ENCODE measurements around the gene HEXD.

The HEXD gene

DNA sequence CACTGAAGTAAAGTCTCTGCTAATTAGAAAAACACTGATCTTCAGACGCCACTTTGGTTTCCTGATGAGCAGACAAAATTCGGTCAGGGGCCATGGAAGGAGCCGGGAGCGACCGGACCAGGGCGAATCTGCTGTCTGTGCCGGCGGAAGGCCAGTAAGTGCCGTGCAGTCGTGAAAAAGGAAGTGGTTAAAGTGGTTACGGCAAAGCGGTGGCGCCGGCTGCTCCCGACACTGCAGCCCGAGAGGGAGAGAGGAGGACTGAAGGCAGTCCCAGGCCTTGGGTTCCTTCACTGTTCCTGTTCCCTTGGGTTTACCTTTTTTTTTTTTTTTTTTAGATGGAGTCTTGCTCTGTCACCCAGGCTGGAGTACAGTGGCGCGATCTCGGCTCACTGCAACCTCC, 17.3 kb upstream of the HEXD start:
- H3K36me3 ChIP-seq (ENCODE audit: control insufficient read depth in 2 of 2, insufficient read depth in 1 of 2, low read length in 2 of 2) = peaks cover 8 to 26% of the 10 kb centered on the region in 2 experiments; a peak in 2 of 3 replicates
- H3K4me3 ChIP-seq (ENCODE audit: low read depth, low read length) = no peak overlapping the region
- H3K9me3 ChIP-seq (ENCODE audit: control insufficient read depth, insufficient read depth, low read depth, low read length) = no peaks in the 10 kb centered on the region
- TF ChIP-seq ZFP41 (tag by site-specific recombination; IDR thresholded peaks at IDR 0.05; ENCODE audit: borderline replicate concordance) = no peak
- ChIA-PET POLR2A (no interaction called here), CTCF (no interaction called here)
- H3K4me1 ChIP-seq (ENCODE audit: control insufficient read depth, insufficient read depth, low read length) = no peaks in the 10 kb centered on the region
- H3K27ac ChIP-seq (ENCODE audit: extremely low read depth, low read depth, low read length) = no peak overlapping the region

DNA sequence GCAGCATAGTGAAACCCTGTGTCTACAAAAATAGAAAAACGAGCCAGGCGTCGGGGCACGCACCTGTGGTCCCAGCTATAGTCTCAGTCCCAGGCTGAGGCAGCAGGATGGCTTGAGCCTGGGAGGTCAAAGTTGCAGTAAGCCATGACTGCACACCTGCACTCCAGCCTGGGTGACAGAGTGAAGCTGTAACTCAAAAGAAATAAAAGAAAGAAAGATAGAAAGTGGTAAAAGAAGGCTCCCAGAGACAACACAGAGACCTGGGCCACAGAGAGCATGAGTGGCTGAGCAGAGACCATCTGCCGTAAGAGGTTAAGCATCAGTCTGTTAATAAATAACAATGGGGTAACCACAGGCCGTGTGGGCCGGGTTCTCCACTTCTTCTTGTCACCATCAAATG, 15.3 kb upstream of the HEXD start:
- peaks cover 8 to 30% of the 10 kb centered on the region in 2 experiments; a peak in 2 of 3 replicates for H3K36me3 ChIP-seq (ENCODE audit: control insufficient read depth in 2 of 2, insufficient read depth in 1 of 2, low read length in 2 of 2)
- no peaks in the 10 kb centered on the region for H3K4me1 ChIP-seq (ENCODE audit: control insufficient read depth, insufficient read depth, low read length)
- POLR2A ChIA-PET = no interaction called here
- H3K4me3 ChIP-seq (ENCODE audit: low read depth, low read length) = no peak overlapping the region
- no peaks in the 10 kb centered on the region for H3K9me3 ChIP-seq (ENCODE audit: control insufficient read depth, insufficient read depth, low read depth, low read length)
- CTCF ChIA-PET = interaction anchor here (1.3 kb wide), 1 partner anchor 15 kb away, joined by 4 read pairs; no protein-coding TSS in a partner anchor
- H3K27ac ChIP-seq (ENCODE audit: extremely low read depth, low read depth, low read length) = no peak overlapping the region
- TF ChIP-seq ZNF292 (tag by site-specific recombination; IDR thresholded peaks at IDR 0.05; ENCODE audit: borderline replicate concordance, low read depth) = no peak
- TF ChIP-seq ZXDB (tag by site-specific recombination; IDR thresholded peaks at IDR 0.05) = no peak
- TF ChIP-seq, protein P1, sequence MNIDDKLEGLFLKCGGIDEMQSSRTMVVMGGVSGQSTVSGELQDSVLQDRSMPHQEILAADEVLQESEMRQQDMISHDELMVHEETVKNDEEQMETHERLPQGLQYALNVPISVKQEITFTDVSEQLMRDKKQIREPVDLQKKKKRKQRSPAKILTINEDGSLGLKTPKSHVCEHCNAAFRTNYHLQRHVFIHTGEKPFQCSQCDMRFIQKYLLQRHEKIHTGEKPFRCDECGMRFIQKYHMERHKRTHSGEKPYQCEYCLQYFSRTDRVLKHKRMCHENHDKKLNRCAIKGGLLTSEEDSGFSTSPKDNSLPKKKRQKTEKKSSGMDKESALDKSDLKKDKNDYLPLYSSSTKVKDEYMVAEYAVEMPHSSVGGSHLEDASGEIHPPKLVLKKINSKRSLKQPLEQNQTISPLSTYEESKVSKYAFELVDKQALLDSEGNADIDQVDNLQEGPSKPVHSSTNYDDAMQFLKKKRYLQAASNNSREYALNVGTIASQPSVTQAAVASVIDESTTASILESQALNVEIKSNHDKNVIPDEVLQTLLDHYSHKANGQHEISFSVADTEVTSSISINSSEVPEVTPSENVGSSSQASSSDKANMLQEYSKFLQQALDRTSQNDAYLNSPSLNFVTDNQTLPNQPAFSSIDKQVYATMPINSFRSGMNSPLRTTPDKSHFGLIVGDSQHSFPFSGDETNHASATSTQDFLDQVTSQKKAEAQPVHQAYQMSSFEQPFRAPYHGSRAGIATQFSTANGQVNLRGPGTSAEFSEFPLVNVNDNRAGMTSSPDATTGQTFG (tag by site-specific recombination; IDR thresholded peaks at IDR 0.05; ENCODE audit: borderline replicate concordance) = no peak
- TF ChIP-seq ZNF169 (tag by site-specific recombination; IDR thresholded peaks at IDR 0.05) = no peak
- TF ChIP-seq, protein P2, sequence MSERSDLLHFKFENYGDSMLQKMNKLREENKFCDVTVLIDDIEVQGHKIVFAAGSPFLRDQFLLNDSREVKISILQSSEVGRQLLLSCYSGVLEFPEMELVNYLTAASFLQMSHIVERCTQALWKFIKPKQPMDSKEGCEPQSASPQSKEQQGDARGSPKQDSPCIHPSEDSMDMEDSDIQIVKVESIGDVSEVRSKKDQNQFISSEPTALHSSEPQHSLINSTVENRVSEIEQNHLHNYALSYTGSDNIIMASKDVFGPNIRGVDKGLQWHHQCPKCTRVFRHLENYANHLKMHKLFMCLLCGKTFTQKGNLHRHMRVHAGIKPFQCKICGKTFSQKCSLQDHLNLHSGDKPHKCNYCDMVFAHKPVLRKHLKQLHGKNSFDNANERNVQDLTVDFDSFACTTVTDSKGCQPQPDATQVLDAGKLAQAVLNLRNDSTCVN (tag by site-specific recombination; optimal IDR thresholded peaks at IDR 0.05) = no peak
- TF ChIP-seq ZNF791 (tag by site-specific recombination; IDR thresholded peaks at IDR 0.05) = no peak
- TF ChIP-seq OSR2 (tag by site-specific recombination; IDR thresholded peaks at IDR 0.05) = no peak

DNA sequence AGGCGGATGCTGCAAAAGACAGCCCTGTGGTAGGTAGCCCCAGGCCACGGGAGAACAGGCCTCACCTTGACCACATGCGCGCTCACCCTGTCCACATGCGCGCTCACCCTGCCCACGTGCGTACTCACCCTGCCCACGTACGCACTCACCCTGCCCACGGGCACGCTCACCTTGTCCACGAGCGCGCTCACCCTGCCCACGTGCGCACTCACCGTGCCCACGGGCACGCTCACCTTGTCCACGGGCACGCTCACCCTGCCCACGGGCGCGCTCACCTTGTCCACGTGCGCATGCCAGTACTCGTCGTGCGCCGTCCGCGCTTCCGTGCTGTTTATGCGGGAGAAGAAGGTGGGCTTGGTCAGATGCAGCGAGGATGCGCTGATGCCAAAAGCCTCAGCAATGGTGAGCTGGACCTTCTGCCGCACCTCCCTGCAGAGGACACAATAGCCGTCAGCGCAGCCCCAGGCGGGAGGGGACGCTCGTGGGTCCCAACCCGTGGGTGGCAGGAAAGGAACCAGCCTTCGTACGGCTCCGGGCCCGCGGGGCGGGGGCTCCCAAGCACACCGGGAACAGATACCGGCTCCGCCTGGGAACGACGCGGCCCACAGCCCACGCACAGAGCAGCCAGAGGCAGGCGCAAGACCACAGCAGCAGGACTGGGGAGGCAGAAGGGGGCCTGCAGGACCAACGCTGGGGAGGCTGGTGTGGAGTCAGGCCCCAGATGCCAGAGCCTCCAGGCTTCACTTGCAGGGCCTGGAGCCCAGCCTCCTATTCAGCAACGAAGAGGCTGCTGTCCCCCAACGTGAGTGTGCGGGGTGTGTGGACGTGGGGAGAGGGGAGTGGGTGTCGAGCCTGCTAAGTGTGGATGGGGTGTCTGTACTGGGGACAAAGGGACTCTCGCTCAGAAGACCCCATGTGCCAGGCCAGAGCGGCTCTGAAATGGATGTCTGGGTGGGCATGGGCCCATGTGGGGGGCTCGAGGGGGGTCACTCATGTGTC, 14.2 kb upstream of the HEXD start:
- ChIA-PET CTCF (no interaction called here), POLR2A (no interaction called here)
- TF ChIP-seq, protein P2 (tag by site-specific recombination; optimal IDR thresholded peaks at IDR 0.05) = peak; percentile 50
- TF ChIP-seq ZNF610 (tag by site-specific recombination; IDR thresholded peaks at IDR 0.05; ENCODE audit: borderline replicate concordance) (no peak), ZFHX2 (tag by site-specific recombination; conservative IDR thresholded peaks at IDR 0.05) (peak; percentile 69), ZNF626 (tag by site-specific recombination; IDR thresholded peaks at IDR 0.05) (no peak), EGR2 (tag by site-specific recombination; IDR thresholded peaks at IDR 0.05; ENCODE audit: low read depth) (peak; percentile 46)
- Histone ChIP-seq H3K36me3 (ENCODE audit: control insufficient read depth in 2 of 2, insufficient read depth in 1 of 2, low read length in 2 of 2) (peaks cover 8 to 30% of the 10 kb centered on the region in 2 experiments; a peak in 2 of 3 replicates), H3K4me3 (ENCODE audit: low read depth, low read length) (no peak overlapping the region), H3K9me3 (ENCODE audit: control insufficient read depth, insufficient read depth, low read depth, low read length) (no peaks in the 10 kb centered on the region), H3K4me1 (ENCODE audit: control insufficient read depth, insufficient read depth, low read length) (no peaks in the 10 kb centered on the region), H3K27ac (ENCODE audit: extremely low read depth, low read depth, low read length) (no peak overlapping the region)
